HEK293 (cell line): ENCODE data around the gene DBH.

Experiments
- CTCF ChIA-PET: fragments of 350-600 bp; formaldehyde crosslinking; extraction: SDS; loops from one replicate; lab custom pipeline; 2021; ENCODE audit warnings: antibody characterized with exemption; lab: Yijun Ruan, JAX
- POLR2A ChIA-PET: fragments of 300-600 bp; formaldehyde crosslinking; extraction: SDS; loops from one replicate; lab custom pipeline; 2020; ENCODE audit warnings: antibody characterized with exemption, inconsistent platforms; lab: Yijun Ruan, JAX
- H3K27ac ChIP-seq: fragments of 200-500 bp; sonication (Bioruptor generic); 2 replicates; pipeline ENCODE4 v1.5.1; 2014; ENCODE audit warnings: low read depth, low read length, control low read depth, inconsistent platforms; ENCODE audit errors: extremely low read depth
- H3K36me3 ChIP-seq, 2 experiments: fragments of 200-500 bp in 1 of 2; sonication (Bioruptor generic) in 1 of 2; 1 replicate in 1 of 2; 2 replicates in 1 of 2; pipeline ENCODE4 v1.5.1; 2014 to 2017; ENCODE audit warnings: inconsistent platforms in 2 of 2, low read length in 2 of 2; ENCODE audit not compliant: control insufficient read depth in 2 of 2, insufficient read depth in 1 of 2
- H3K4me1 ChIP-seq: fragments of 200-500 bp; sonication (Bioruptor generic); 2 replicates; pipeline ENCODE4 v1.5.1; 2014; ENCODE audit warnings: mild to moderate bottlenecking, low read length, inconsistent platforms; ENCODE audit not compliant: control insufficient read depth, insufficient read depth
- H3K4me3 ChIP-seq: 2 replicates; pipeline ENCODE4 v1.5.1; 2011; ENCODE audit warnings: low read depth, mild to moderate bottlenecking, control low read depth, low read length, moderate library complexity
- H3K9me3 ChIP-seq: fragments of 200-500 bp; sonication (Bioruptor generic); 2 replicates; pipeline ENCODE4 v1.5.1; 2014; ENCODE audit warnings: low read depth, low read length, inconsistent platforms; ENCODE audit not compliant: control insufficient read depth, insufficient read depth
- GLIS2 ChIP-seq: fragments of 450-650 bp; formaldehyde crosslinking; IDR thresholded peaks from 2 replicates; pipeline ENCODE4 v1.5.1; 2016; ENCODE audit warnings: missing biosample characterization, missing genetic modification characterization
- KLF9 ChIP-seq: fragments of 450-650 bp; formaldehyde crosslinking; IDR thresholded peaks from 2 replicates; pipeline ENCODE4 v1.5.1; 2016; ENCODE audit warnings: missing biosample characterization, missing genetic modification characterization, low read depth
- TCF7L2 ChIP-seq: IDR thresholded peaks from 2 replicates; pipeline ENCODE4 v1.6.1; 2011; ENCODE audit warnings: low read depth, mild to moderate bottlenecking, inconsistent platforms, low read length, moderate library complexity, borderline replicate concordance
- ZNF10 ChIP-seq: fragments of 450-650 bp; formaldehyde crosslinking; IDR thresholded peaks from 2 replicates; pipeline ENCODE4 v1.5.1; 2017; ENCODE audit warnings: missing biosample characterization, missing genetic modification characterization
- ZNF426 ChIP-seq: fragments of 450-650 bp; formaldehyde crosslinking; IDR thresholded peaks from 2 replicates; pipeline ENCODE4 v1.5.1; 2017; ENCODE audit warnings: missing biosample characterization, missing genetic modification characterization, mild to moderate bottlenecking, inconsistent platforms, moderate library complexity
- ZNF449 ChIP-seq: fragments of 450-650 bp; formaldehyde crosslinking; IDR thresholded peaks from 2 replicates; pipeline ENCODE4 v1.5.1; 2017; ENCODE audit warnings: missing biosample characterization, mild to moderate bottlenecking, missing genetic modification characterization, moderate library complexity
- ZNF600 ChIP-seq: fragments of 450-650 bp; formaldehyde crosslinking; IDR thresholded peaks from 2 replicates; pipeline ENCODE4 v1.5.1; 2016; ENCODE audit warnings: missing biosample characterization, missing genetic modification characterization
- ZNF629 ChIP-seq: fragments of 450-650 bp; formaldehyde crosslinking; IDR thresholded peaks from 2 replicates; pipeline ENCODE4 v1.5.1; 2017; ENCODE audit warnings: missing biosample characterization, missing genetic modification characterization
- ZNF701 ChIP-seq: fragments of 450-650 bp; formaldehyde crosslinking; IDR thresholded peaks from 2 replicates; pipeline ENCODE4 v1.5.1; 2016; ENCODE audit warnings: missing biosample characterization, missing genetic modification characterization
- ZNF704 ChIP-seq: fragments of 450-650 bp; formaldehyde crosslinking; IDR thresholded peaks from 2 replicates; pipeline ENCODE4 v1.5.1; 2016; ENCODE audit warnings: missing biosample characterization, missing genetic modification characterization
- ZNF768 ChIP-seq: fragments of 450-650 bp; formaldehyde crosslinking; IDR thresholded peaks from 2 replicates; pipeline ENCODE4 v1.5.1; 2018; ENCODE audit warnings: missing biosample characterization, mild to moderate bottlenecking, missing genetic modification characterization
- ZNF792 ChIP-seq: fragments of 450-650 bp; formaldehyde crosslinking; IDR thresholded peaks from 2 replicates; pipeline ENCODE4 v1.5.1; 2016; ENCODE audit warnings: missing biosample characterization, missing genetic modification characterization
- ZNF837 ChIP-seq: fragments of 450-650 bp; formaldehyde crosslinking; IDR thresholded peaks from 2 replicates; pipeline ENCODE4 v1.5.1; 2016; ENCODE audit warnings: missing biosample characterization, missing genetic modification characterization
- TF ChIP-seq, protein P1 (sequence below): fragments of 450-650 bp; formaldehyde crosslinking; IDR thresholded peaks from 2 replicates; pipeline ENCODE4 v1.5.1; 2016; ENCODE audit warnings: missing biosample characterization, missing genetic modification characterization
- TF ChIP-seq, protein P2 (sequence below): fragments of 450-650 bp; formaldehyde crosslinking; IDR thresholded peaks from 2 replicates; pipeline ENCODE4 v1.5.1; 2016; ENCODE audit warnings: missing biosample characterization, missing genetic modification characterization

DBH gene

DNA sequence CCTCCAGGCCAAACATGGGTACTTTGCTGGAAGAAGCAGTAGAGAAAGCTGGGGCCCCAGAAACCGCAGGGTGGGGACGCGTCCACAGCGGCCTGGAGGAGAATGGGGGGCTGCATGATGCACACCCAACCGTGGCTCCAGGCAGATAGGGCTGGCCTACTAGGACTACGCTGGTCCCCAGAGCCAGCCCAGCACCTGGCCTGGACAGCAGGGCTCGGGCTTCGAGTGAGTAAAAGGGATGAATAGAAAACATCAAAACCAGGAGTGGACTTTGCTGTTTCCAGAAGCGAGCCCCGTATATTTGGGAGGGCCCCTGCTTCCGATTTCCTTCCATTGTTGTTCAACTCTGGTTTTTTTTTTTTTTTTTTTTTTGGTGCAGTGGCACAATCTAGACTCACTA, 30.7 kb downstream of the DBH start:
- H3K4me3 ChIP-seq = no peak overlapping the region
- no peak overlapping the region for H3K27ac ChIP-seq
- H3K4me1 ChIP-seq = no peaks in the 10 kb centered on the region
- no peak for TF ChIP-seq ZNF837 (tag by site-specific recombination)
- no peak for TF ChIP-seq ZNF629 (tag by site-specific recombination)
- TF ChIP-seq ZNF449 (tag by site-specific recombination) = no peak
- TF ChIP-seq, all 188 proteins: peak for 0
- POLR2A ChIA-PET = interaction anchor here (0.6 kb wide), 1 partner anchor 57 kb away, joined by 4 read pairs; no protein-coding TSS in a partner anchor
- CTCF ChIA-PET = no interaction called here
- H3K9me3 ChIP-seq = no peaks in the 10 kb centered on the region
- no peaks in the 10 kb centered on the region for H3K36me3 ChIP-seq

- TF ChIP-seq ZNF600 (tag by site-specific recombination) = 0 out of 2 replicates have a peak, but pooled peaks have one; percentile 34
- TF ChIP-seq TCF7L2 = no peak
- Histone ChIP-seq H3K27ac (no peak overlapping the region), H3K36me3 (no peaks in the 10 kb centered on the region), H3K4me3 (no peak overlapping the region), H3K4me1 (no peaks in the 10 kb centered on the region), H3K9me3 (no peaks in the 10 kb centered on the region)
- CTCF ChIA-PET = no interaction called here
- POLR2A ChIA-PET = no interaction called here
Observed at GRCh38 chr9:133667759-133668450, 31.7 kb downstream of the DBH start.

GRCh38 chr9:133669182-133669801, 33.1 kb downstream of the DBH start:
- H3K4me3 ChIP-seq = no peak overlapping the region
- ChIA-PET CTCF (interaction anchor here (0.6 kb wide), 1 partner anchor 237 kb away, joined by 7 read pairs; no protein-coding TSS in a partner anchor), POLR2A (no interaction called here)
- H3K27ac ChIP-seq = no peak overlapping the region
- H3K9me3 ChIP-seq = no peaks in the 10 kb centered on the region
- TF ChIP-seq ZNF768 (tag by site-specific recombination) (no peak), KLF9 (tag by site-specific recombination) (no peak), ZNF10 (tag by site-specific recombination) (no peak), ZNF426 (no peak), ZNF704 (tag by site-specific recombination) (no peak), ZNF701 (tag by site-specific recombination) (no peak), GLIS2 (tag by site-specific recombination) (no peak), ZNF837 (tag by site-specific recombination) (no peak), ZNF792 (tag by site-specific recombination) (no peak)
- TF ChIP-seq, protein P1, sequence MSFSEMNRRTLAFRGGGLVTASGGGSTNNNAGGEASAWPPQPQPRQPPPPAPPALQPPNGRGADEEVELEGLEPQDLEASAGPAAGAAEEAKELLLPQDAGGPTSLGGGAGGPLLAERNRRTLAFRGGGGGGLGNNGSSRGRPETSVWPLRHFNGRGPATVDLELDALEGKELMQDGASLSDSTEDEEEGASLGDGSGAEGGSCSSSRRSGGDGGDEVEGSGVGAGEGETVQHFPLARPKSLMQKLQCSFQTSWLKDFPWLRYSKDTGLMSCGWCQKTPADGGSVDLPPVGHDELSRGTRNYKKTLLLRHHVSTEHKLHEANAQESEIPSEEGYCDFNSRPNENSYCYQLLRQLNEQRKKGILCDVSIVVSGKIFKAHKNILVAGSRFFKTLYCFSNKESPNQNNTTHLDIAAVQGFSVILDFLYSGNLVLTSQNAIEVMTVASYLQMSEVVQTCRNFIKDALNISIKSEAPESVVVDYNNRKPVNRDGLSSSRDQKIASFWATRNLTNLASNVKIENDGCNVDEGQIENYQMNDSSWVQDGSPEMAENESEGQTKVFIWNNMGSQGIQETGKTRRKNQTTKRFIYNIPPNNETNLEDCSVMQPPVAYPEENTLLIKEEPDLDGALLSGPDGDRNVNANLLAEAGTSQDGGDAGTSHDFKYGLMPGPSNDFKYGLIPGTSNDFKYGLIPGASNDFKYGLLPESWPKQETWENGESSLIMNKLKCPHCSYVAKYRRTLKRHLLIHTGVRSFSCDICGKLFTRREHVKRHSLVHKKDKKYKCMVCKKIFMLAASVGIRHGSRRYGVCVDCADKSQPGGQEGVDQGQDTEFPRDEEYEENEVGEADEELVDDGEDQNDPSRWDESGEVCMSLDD (tag by site-specific recombination) = no peak
- TF ChIP-seq, protein P2, sequence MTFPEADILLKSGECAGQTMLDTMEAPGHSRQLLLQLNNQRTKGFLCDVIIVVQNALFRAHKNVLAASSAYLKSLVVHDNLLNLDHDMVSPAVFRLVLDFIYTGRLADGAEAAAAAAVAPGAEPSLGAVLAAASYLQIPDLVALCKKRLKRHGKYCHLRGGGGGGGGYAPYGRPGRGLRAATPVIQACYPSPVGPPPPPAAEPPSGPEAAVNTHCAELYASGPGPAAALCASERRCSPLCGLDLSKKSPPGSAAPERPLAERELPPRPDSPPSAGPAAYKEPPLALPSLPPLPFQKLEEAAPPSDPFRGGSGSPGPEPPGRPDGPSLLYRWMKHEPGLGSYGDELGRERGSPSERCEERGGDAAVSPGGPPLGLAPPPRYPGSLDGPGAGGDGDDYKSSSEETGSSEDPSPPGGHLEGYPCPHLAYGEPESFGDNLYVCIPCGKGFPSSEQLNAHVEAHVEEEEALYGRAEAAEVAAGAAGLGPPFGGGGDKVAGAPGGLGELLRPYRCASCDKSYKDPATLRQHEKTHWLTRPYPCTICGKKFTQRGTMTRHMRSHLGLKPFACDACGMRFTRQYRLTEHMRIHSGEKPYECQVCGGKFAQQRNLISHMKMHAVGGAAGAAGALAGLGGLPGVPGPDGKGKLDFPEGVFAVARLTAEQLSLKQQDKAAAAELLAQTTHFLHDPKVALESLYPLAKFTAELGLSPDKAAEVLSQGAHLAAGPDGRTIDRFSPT (tag by site-specific recombination) = no peak
- no peaks in the 10 kb centered on the region for H3K4me1 ChIP-seq
- H3K36me3 ChIP-seq = no peaks in the 10 kb centered on the region
